ENCODE results near the gene GABPB2.
"Not testable (repeated sequence)": the region's sequence is repeated elsewhere in the genome, so short reads cannot be mapped to it uniquely, and the experiment has no call there.

GABPB2 gene

GRCh38 chr1:151065089-151065645 is 5.4 kb upstream of the GABPB2 start:
- Mint-ChIP-seq H3K27ac (no peak overlapping the region), H3K4me1 (peaks cover 29% of the 10 kb centered on the region), H3K9me3 (no peaks in the 10 kb centered on the region)

DNA sequence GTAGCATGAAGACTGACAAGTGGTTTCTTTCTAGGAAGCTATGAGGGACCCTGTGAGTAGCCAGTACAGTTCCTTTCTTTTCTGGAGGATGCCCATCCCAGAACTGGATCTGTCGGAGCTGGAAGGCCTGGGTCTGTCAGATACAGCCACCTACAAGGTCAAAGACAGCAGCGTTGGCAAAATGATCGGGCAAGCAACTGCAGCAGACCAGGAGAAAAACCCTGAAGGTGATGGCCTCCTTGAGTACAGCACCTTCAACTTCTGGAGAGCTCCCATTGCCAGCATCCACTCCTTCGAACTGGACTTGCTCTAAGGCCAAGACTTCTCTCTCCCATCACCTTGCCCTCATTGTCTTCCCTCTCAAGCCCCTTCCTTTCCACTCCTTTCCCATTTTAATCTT is 3.4 kb upstream of the GABPB2 start:
- no peak overlapping the region for H3K4me3 Mint-ChIP-seq
- CTCF ChIA-PET, result interaction anchor here (2.1 kb wide), 1 partner anchor 9 kb away, joined by 11 read pairs; the partner anchor contains the start of gene CDC42SE1

More at GRCh38 chr1:151065089-151065645, 5.4 kb upstream of the GABPB2 start:
- no peak for DNase-seq
- Mint-ChIP-seq H3K4me3 (no peak overlapping the region), H3K27me3 (no peaks in the 10 kb centered on the region), H3K36me3 (peaks cover 13% of the 10 kb centered on the region)
- CTCF ChIA-PET, result interaction anchor here (1.0 to 1.2 kb wide), 2 partner anchors 11 to 18 kb away, joined by 3 read pairs; no protein-coding TSS in a partner anchor

GRCh38 chr1:151069103-151069486 is 1.5 kb upstream of the GABPB2 start:
- Mint-ChIP-seq H3K36me3 (peaks cover 18% of the 10 kb centered on the region), H3K4me1 (peaks cover 40% of the 10 kb centered on the region), H3K27me3 (no peaks in the 10 kb centered on the region), H3K27ac (peak overlapping the region; percentile 100), H3K4me3 (peak overlapping the region; percentile 100), H3K9me3 (no peaks in the 10 kb centered on the region)
- DNase-seq, result no peak
- CTCF ChIA-PET, result interaction anchor here (1.3 kb wide), 1 partner anchor 9 kb away, joined by 5 read pairs; the partner anchor contains the start of gene MLLT11

More for the DNA sequence above, 3.4 kb upstream of the GABPB2 start:
- peaks cover 27% of the 10 kb centered on the region for H3K4me1 Mint-ChIP-seq
- no peaks in the 10 kb centered on the region for H3K27me3 Mint-ChIP-seq
- DNase-seq, result no peak
- no peak overlapping the region for H3K27ac Mint-ChIP-seq
- H3K9me3 Mint-ChIP-seq, result no peaks in the 10 kb centered on the region
- peaks cover 14% of the 10 kb centered on the region for H3K36me3 Mint-ChIP-seq

DNA sequence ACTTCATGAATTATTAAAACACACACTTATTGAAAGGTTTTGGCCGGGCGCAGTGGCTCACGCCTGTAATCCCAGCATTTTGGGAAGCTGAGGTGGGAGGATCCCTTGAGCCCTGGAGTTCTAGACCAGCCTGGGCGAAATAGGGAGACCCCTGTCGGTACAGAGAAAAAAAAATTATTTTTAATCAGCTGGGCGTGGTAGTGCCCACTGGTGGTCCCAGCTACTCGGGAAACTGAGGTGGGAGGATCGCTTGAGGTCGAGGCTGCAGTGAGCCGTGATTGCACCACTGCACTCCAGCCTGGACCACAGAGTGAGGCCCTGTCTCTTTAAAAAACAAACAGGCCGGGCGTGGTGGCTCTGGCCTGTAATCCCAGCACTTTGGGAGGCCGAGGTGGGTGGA is 1.7 kb downstream of the GABPB2 start:
- Mint-ChIP-seq H3K27me3 (no peaks in the 10 kb centered on the region), H3K36me3 (peaks cover 20% of the 10 kb centered on the region), H3K4me3 (peak overlapping the region; percentile 100), H3K27ac (no peak overlapping the region), H3K4me1 (peaks cover 39% of the 10 kb centered on the region), H3K9me3 (no peaks in the 10 kb centered on the region)
- CTCF ChIA-PET, result interaction anchor here (0.7 to 1.7 kb wide), 8 partner anchors 15 to 141 kb away, joined by 3 to 9 read pairs (median 4); no protein-coding TSS in a partner anchor
- no peak for DNase-seq

GRCh38 chr1:151085953-151086559 is 15.5 kb downstream of the GABPB2 start:
- H3K9me3 Mint-ChIP-seq, result no peaks in the 10 kb centered on the region
- no peak overlapping the region for H3K4me3 Mint-ChIP-seq
- H3K36me3 Mint-ChIP-seq, result peaks cover 10% of the 10 kb centered on the region
- no peak for DNase-seq
- H3K4me1 Mint-ChIP-seq, result no peaks in the 10 kb centered on the region
- CTCF ChIA-PET, result interaction anchor here (1.0 to 1.3 kb wide), 2 partner anchors 14 to 15 kb away, joined by 3 to 6 read pairs; partner anchors contain the start of gene GABPB2
- no peaks in the 10 kb centered on the region for H3K27me3 Mint-ChIP-seq
- H3K27ac Mint-ChIP-seq, result no peak overlapping the region

- not testable (repeated sequence) for H3K27ac Mint-ChIP-seq, DNase-seq, H3K9me3 Mint-ChIP-seq, H3K27me3 Mint-ChIP-seq, H3K4me3 Mint-ChIP-seq, H3K36me3 Mint-ChIP-seq, H3K4me1 Mint-ChIP-seq
- CTCF ChIA-PET, result interaction anchor here (0.6 to 7.6 kb wide), 5 partner anchors 58 to 337 kb away, joined by 3 to 160 read pairs (median 5); partner anchors contain the start of genes ANXA9 and TNFAIP8L2
Measured at GRCh38 chr1:151097426-151097825, 26.9 kb downstream of the GABPB2 start.

DNA sequence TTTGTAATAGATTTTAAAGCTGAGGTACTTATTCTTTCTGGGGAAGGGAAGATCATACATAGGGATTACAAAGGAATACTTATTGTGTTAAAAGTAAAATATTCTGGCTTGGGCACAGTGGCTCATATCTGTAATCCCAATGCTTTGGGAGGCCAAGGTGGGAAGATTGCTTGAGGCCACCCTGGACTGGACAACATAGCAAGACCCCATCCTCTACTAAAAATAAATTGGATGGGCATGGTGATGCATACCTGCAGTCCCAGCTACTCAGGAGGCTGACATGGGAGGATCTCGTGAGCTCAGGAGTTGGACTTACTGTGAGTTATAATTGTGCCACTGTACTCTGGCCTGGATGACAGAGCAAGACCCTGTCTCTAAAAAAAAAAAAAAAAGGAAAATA is 27.6 kb downstream of the GABPB2 start:
- Mint-ChIP-seq H3K36me3 (peaks cover 10% of the 10 kb centered on the region), H3K27me3 (no peaks in the 10 kb centered on the region), H3K4me1 (no peaks in the 10 kb centered on the region), H3K9me3 (no peaks in the 10 kb centered on the region), H3K4me3 (no peak overlapping the region), H3K27ac (no peak overlapping the region)
- CTCF ChIA-PET, result interaction anchor here (0.6 to 7.6 kb wide), 6 partner anchors 13 to 337 kb away, joined by 3 to 160 read pairs (median 4); partner anchors contain the start of genes ANXA9 and TNFAIP8L2
- DNase-seq, result no peak

DNA sequence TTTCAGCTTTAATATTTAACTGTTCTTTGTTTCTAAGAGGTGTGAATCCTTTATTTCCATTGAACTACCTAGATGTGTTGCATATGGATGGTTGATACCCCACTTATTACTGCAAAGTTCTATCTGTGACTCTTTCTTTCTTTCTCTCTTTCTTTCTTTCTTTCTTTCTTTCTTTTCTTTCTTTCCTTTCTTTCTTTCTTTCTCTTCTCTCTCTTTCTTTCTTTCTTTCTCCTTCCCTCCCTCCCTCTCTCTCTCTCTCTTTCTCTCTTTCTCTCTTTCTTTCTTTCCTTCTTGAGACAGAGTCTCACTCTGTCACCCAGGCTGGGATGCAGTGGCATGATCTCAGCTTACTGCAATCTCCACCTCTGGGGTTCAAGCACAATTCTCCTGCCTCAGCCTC is 34.1 kb downstream of the GABPB2 start:
- Mint-ChIP-seq H3K36me3 (peaks cover 16% of the 10 kb centered on the region), H3K27me3 (no peaks in the 10 kb centered on the region), H3K4me3 (no peak overlapping the region), H3K27ac (no peak overlapping the region), H3K9me3 (no peaks in the 10 kb centered on the region), H3K4me1 (no peaks in the 10 kb centered on the region)
- CTCF ChIA-PET, result no interaction called here
- no peak for DNase-seq

- Mint-ChIP-seq H3K27me3 (no peaks in the 10 kb centered on the region), H3K9me3 (no peaks in the 10 kb centered on the region), H3K36me3 (peaks cover 22% of the 10 kb centered on the region), H3K4me3 (no peak overlapping the region), H3K27ac (no peak overlapping the region), H3K4me1 (no peaks in the 10 kb centered on the region)
- CTCF ChIA-PET, result interaction anchor here (0.6 kb wide), 1 partner anchor 94 kb away, joined by 3 read pairs; no protein-coding TSS in a partner anchor
- no peak for DNase-seq
Measured at GRCh38 chr1:151106894-151107293, 36.3 kb downstream of the GABPB2 start.

DNA sequence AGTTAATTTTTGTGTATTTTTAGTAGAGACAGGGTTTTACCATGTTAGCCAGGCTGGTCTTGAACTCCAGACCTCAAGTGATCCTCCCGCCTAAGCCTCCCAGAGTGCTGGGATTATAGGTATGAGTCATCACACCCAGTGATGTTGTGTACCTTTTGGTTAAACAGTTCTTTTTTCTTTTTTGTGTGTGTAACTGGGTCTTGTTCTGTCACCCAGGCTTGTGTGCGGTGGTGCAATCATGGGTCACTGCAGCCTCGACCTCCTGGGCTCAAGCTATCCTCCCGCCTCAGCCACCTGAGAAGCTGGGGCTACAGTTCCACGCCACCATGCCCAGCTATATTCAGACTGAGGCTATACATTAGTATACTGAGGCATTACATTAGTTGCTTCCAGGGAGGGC is 37.8 kb downstream of the GABPB2 start:
- Mint-ChIP-seq H3K36me3 (peaks cover 22% of the 10 kb centered on the region), H3K27ac (no peak overlapping the region), H3K4me1 (no peaks in the 10 kb centered on the region), H3K9me3 (no peaks in the 10 kb centered on the region), H3K4me3 (no peak overlapping the region), H3K27me3 (no peaks in the 10 kb centered on the region)
- CTCF ChIA-PET, result interaction anchor here (1.1 kb wide), 1 partner anchor 9 kb away, joined by 3 read pairs; no protein-coding TSS in a partner anchor
- no peak for DNase-seq

- no peaks in the 10 kb centered on the region for H3K9me3 Mint-ChIP-seq
- no peaks in the 10 kb centered on the region for H3K27me3 Mint-ChIP-seq
- no peak overlapping the region for H3K27ac Mint-ChIP-seq
- DNase-seq, result no peak
- no peak overlapping the region for H3K4me3 Mint-ChIP-seq
- no peaks in the 10 kb centered on the region for H3K4me1 Mint-ChIP-seq
- CTCF ChIA-PET, result no interaction called here
- H3K36me3 Mint-ChIP-seq, result peaks cover 15% of the 10 kb centered on the region
Measured at GRCh38 chr1:151113877-151114276, 43.3 kb downstream of the GABPB2 start.

GRCh38 chr1:151124763-151125403 is 54.3 kb downstream of the GABPB2 start:
- CTCF ChIA-PET, result no interaction called here
- no peaks in the 10 kb centered on the region for H3K9me3 Mint-ChIP-seq
- H3K27ac Mint-ChIP-seq, result no peak overlapping the region

GRCh38 chr1:151128800-151129199 is 58.2 kb downstream of the GABPB2 start:
- no peak overlapping the region for H3K27ac Mint-ChIP-seq
- CTCF ChIA-PET, result interaction anchor here (1.2 to 1.7 kb wide), 2 partner anchors 29 to 104 kb away, joined by 3 to 4 read pairs; no protein-coding TSS in a partner anchor
- no peak overlapping the region for H3K4me3 Mint-ChIP-seq
- no peaks in the 10 kb centered on the region for H3K9me3 Mint-ChIP-seq
- H3K4me1 Mint-ChIP-seq, result peaks cover 17% of the 10 kb centered on the region
- H3K36me3 Mint-ChIP-seq, result peaks cover 6% of the 10 kb centered on the region
- H3K27me3 Mint-ChIP-seq, result peaks cover 26% of the 10 kb centered on the region
- DNase-seq, result no peak

More at GRCh38 chr1:151124763-151125403, 54.3 kb downstream of the GABPB2 start:
- peaks cover 18% of the 10 kb centered on the region for H3K36me3 Mint-ChIP-seq
- no peak for DNase-seq
- H3K27me3 Mint-ChIP-seq, result no peaks in the 10 kb centered on the region
- no peaks in the 10 kb centered on the region for H3K4me1 Mint-ChIP-seq
- no peak overlapping the region for H3K4me3 Mint-ChIP-seq

DNA sequence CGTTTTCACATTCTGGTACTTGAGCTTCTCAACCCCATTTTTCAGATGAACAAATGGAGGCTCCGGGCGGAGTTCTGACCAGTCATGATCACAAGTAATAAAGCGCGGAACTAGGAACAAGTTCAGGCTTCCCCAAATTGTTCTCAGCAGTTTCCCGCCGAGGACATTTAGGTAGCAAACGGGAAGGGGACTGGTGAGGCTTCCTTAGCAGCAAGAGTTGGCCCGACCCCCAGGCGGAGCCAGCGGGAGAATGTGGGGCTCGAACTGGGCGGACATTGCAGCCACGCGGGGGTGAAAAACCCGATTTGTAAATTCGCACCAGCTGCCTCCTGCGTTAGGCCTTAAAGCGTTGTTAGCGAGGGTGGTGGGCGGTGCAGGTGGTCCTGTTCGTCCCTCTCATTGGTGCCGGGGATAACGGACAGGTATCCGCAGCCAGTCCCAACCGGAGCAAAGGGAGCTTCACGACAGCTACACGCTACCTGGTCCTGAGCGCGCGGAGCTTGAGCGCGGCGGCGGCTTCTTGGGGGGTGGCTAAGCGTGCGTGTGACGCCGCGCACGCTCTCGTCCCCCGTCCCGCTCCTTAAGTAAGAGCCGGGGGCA is 60.5 kb downstream of the GABPB2 start:
- peak; percentile 90 for DNase-seq
- Mint-ChIP-seq H3K9me3 (no peaks in the 10 kb centered on the region), H3K4me1 (peaks cover 20% of the 10 kb centered on the region), H3K27me3 (peaks cover 39% of the 10 kb centered on the region), H3K4me3 (peak overlapping the region; percentile 59), H3K27ac (peak overlapping the region; percentile 58), H3K36me3 (no peaks in the 10 kb centered on the region)
- CTCF ChIA-PET, result interaction anchor here (0.9 to 1.0 kb wide), 2 partner anchors 24 to 31 kb away, joined by 3 to 6 read pairs; no protein-coding TSS in a partner anchor

Measured in activated naive CD4-positive, alpha-beta T cell treated with anti-CD3 and anti-CD28 coated beads, Interleukin-2, amount 10 ng/mL, durations not matched to agents 7 days and 5 days (primary cell).